Renal cortex interstitium (tissue), 11 donors: Measurements from ENCODE around the gene ATP6V0D1. TPM values are rescaled to one million over a fixed set of nuclear protein-coding genes. Genes with fewer than 3 reads are reported as not detected.
A peak's percentile ranks its signal among the peaks of the same experiment; 100 is the strongest.
"Not testable (repeated sequence)": the region's sequence is repeated elsewhere in the genome, so short reads cannot be mapped to it uniquely, and the experiment has no call there.

Experiments used
- DNase-seq, 11 donors: peaks; one replicate each; pipeline ENCODE4 v3.0.0-alpha.2; 2013; ENCODE audit warnings: low read depth in 9 of 11, low spot score in 4 of 11; ENCODE audit errors: extremely low read depth in 1 of 11
- polyA plus RNA-seq, 3 donors: library from polyadenylated mRNA; unstranded; fragments of 120-200 nt; gene quantifications; one replicate each; pipeline ENCODE4 v1.2.1, GENCODE V29; 2013; ENCODE audit not compliant: insufficient read length in 3 of 3

The ATP6V0D1 gene
- polyA plus RNA-seq, 3 donors = 84.1 to 99.9 (median 90.5) TPM

GRCh38 chr16:67423015-67423414, 57.9 kb downstream of the ATP6V0D1 start:
- no peak for DNase-seq

- DNase-seq = no peak
These were observed 59.9 kb downstream of the ATP6V0D1 start for GRCh38 chr16:67421030-67421429.

GRCh38 chr16:67419931-67420330, 61.0 kb downstream of the ATP6V0D1 start:
- no peak for DNase-seq

GRCh38 chr16:67419502-67419901, 61.5 kb downstream of the ATP6V0D1 start:
- no peak for DNase-seq

GRCh38 chr16:67417333-67418061, 63.5 kb downstream of the ATP6V0D1 start:
- no peak for DNase-seq

GRCh38 chr16:67415872-67416793, 64.8 kb downstream of the ATP6V0D1 start, which contains the start of gene ZDHHC1:
Gene ZDHHC1, minus strand, starts transcription at chr16:67416477. Its CDS starts 8,702 bp downstream, at chr16:67407775.
- peak in 5 of 11 donors; percentile 62 to 79 (median 71) for DNase-seq

GRCh38 chr16:67415421-67415820, 65.5 kb downstream of the ATP6V0D1 start:
- DNase-seq = not testable (repeated sequence)

- DNase-seq = no peak
These were observed 66.7 kb downstream of the ATP6V0D1 start for GRCh38 chr16:67413978-67414911.

GRCh38 chr16:67412294-67412693, 68.7 kb downstream of the ATP6V0D1 start:
- no peak for DNase-seq

- no peak for DNase-seq
These were observed 69.6 kb downstream of the ATP6V0D1 start for GRCh38 chr16:67411339-67411738.

- no peak for DNase-seq
These were observed 71.3 kb downstream of the ATP6V0D1 start for GRCh38 chr16:67409631-67410030.

- DNase-seq = no peak
These were observed 73.0 kb downstream of the ATP6V0D1 start for GRCh38 chr16:67407788-67408452.

GRCh38 chr16:67407176-67407787, 73.7 kb downstream of the ATP6V0D1 start:
- no peak for DNase-seq

GRCh38 chr16:67406111-67406971, 74.6 kb downstream of the ATP6V0D1 start:
- DNase-seq = no peak

- DNase-seq = no peak
These were observed 75.6 kb downstream of the ATP6V0D1 start for GRCh38 chr16:67405336-67405735.

- peak in 2 of 11 donors; percentile 30 to 49 for DNase-seq
These were observed 76.2 kb downstream of the ATP6V0D1 start for GRCh38 chr16:67404740-67405226.

- DNase-seq = no peak
These were observed 76.9 kb downstream of the ATP6V0D1 start for GRCh38 chr16:67403976-67404555.
